Measurements from ENCODE around the gene RPS24.

RPS24 gene

DNA sequence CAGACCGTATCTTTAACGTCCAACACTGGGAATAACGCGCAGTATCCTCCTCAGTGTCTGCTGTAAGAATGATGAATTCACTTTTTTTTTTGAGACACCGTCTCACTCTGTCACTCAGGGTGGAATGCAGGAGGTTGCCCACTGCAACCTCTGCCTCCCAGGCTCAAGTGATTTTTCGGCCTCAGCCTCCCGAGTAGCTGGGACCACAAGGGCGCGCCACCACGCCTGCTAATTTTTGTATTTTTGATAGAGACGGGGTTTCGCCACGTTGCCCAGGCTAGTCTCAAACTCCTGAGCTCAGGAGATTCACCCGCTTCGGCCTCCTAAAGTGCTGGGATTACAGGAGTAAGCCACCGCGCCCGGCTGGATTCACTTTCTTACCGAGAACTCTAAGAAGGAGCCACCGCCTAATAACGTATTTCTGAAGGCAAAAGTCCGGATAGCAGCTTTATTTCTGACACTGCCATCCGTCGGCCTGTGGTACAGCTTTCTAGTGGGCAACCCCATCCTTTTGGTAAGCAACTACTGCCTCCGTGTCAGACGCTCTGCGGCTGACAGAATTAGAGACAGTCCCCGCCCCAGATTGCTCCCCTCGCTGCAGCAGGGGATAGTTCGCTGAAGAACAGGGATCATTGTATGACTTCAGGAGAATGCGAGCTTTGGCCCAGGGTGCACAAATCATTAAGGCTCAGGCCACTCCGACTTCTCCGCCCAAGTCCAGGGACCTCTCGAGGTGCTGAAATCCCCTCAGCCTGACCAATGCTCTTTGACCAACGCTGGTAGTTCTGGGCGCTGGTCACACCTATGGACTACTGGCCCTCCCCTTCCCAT is 5.0 kb upstream of the RPS24 start:
- DNase-seq, result no peak

GRCh38 chr10:78029269-78030226 is 4.1 kb upstream of the RPS24 start, which contains the start of gene POLR3A:
Gene POLR3A, minus strand, starts transcription at chr10:78029515. Its CDS starts 108 bp downstream, at chr10:78029407.
- peak; percentile 35 for DNase-seq

DNA sequence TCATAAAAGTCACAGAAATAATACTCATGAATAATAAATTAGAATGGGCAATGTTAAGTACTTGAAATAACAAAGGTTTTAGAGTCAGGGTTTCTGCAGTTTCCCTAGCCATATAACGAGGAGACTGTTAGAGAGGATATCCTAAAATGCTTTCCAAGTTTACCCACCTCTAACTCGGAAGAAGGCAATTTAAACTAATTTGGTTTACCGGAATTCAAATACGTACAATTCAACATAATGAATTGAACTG is 351 bp upstream of the RPS24 start:
- DNase-seq, result no peak

- DNase-seq, result no peak
Observed at GRCh38 chr10:78035025-78035424, 1.4 kb downstream of the RPS24 start.

DNA sequence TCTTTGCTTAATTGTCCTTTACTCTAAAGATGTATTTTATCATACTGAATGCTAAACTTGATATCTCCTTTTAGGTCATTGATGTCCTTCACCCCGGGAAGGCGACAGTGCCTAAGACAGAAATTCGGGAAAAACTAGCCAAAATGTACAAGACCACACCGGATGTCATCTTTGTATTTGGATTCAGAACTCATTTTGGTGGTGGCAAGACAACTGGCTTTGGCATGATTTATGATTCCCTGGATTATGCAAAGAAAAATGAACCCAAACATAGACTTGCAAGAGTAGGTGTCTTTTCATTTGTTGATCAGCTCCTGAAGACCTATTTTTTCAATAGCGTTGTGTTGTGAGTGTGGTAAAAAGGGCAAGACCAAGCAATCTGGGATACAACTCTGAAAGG is 1.8 kb downstream of the RPS24 start:
- DNase-seq, result no peak

DNA sequence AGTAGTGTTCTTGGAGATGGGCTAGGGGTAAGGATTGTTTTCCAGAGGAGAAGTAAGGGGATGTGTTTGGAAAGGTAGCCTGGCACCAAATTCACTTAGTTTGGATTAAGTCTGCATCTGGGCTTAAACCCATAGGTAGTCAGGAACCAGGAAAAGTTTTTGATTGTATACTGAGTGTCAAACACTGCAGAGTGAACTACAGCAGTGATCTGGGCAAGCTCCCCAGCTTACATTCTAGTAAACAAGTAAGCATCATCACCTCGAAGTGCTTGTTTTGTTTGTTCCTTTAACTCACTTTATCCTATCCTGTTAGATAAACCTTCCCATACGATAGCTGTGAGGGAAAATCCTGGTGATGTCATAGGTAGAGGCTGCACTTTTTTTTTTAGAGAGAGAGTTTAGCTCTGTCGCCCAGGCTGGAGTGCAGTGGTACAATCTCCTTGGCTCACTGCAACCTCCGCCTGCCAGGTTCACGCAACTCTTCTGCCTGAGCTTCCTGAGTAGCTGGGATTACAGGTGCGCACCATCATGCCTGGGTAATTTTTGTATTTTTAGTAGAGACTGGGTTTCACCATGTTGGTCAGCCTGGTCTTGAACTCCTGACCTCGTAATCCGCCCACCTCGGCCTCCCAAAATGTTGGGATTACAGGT is 2.4 kb downstream of the RPS24 start:
- DNase-seq, result no peak

- DNase-seq, result no peak
Observed at GRCh38 chr10:78038105-78038504, 4.4 kb downstream of the RPS24 start.

- no peak for DNase-seq
Observed at GRCh38 chr10:78038791-78039547, 5.3 kb downstream of the RPS24 start.

- no peak for DNase-seq
Observed at GRCh38 chr10:78039743-78040142, 6.1 kb downstream of the RPS24 start.

DNA sequence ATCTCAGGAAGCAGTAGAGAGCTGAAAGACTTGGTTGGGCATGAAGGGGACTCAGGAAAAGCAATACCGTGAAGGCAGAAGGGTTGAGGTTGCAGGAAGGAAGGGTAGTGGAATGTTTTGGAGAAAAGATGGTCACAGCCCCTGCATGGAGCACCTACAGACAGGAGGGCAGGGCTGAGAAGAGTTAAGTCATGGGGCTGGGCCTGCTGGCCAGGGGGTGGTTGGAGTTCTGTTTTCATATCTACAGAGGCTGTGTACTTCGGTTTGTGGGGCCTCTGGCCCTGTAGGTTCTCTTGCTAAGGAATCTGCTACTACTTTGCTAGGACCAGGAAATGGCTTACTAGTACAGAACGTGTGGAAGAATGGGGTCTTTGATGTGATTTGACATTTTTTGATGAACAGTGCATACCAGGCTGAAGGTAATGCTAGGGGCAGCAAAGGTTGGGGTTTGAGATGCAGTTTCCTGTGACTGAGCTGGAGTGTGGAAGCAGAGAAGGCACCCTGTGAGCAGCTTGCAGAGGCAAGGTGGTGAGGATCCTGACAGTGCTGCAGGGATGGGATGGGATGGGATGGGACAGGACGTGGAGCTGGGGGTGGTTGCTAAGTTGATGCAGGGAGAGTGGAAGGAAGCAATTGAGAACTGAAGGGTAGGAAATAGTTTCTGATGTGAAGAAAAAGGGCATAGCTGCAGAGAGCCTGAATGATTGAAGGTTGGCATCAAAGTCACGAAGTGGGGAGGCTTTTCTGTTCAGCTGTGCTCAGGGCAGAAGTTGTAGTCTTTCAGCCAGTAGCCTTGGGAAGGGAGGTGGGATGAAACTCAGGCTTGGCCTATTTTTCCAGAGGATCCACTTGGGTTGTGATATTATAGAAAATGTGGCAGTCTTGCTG is 7.8 kb downstream of the RPS24 start:
- DNase-seq, result no peak

- no peak for DNase-seq
Observed at GRCh38 chr10:78042058-78042751, 8.5 kb downstream of the RPS24 start.

DNA sequence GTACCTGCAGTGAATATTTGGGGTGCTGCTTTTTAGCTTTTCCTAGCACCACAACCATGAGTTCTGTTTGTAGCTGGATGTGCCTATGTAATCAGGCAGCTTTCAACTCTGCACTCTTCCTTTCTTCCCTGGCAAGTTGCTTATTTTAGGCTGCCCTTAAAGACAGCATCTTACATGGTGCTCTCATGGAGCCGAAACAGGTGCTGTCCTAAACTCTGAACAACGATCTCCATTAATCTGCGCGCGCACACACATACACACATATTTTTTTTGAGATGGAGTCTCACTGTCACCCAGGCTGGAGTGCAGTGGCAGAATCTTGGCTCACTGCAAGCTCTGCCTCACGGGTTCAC is 9.1 kb downstream of the RPS24 start:
- no peak for DNase-seq

DNA sequence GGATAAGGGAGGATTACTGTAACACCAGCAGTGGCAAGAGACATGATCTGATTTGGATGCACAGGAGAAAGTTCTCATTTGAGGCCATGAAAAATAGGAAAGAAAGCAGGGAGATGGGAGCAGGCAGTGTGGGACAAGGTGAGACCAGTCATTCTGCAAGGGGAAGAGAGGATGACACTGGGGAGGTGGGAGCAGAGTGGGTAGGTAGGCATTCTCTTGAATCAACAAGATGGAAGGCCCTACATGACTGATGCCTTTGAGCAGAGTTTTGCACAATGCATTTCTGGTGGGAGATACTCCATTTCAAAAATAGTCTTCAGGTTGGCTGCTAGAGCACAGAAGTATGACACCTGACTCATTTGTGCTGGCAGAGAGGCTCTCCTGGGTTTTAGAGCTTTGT is 10.5 kb downstream of the RPS24 start:
- no peak for DNase-seq

- no peak for DNase-seq
Observed at GRCh38 chr10:78044699-78045098, 11.0 kb downstream of the RPS24 start.

GRCh38 chr10:78045237-78045636 is 11.6 kb downstream of the RPS24 start:
- no peak for DNase-seq

GRCh38 chr10:78045856-78046255 is 12.2 kb downstream of the RPS24 start:
- no peak for DNase-seq

DNA sequence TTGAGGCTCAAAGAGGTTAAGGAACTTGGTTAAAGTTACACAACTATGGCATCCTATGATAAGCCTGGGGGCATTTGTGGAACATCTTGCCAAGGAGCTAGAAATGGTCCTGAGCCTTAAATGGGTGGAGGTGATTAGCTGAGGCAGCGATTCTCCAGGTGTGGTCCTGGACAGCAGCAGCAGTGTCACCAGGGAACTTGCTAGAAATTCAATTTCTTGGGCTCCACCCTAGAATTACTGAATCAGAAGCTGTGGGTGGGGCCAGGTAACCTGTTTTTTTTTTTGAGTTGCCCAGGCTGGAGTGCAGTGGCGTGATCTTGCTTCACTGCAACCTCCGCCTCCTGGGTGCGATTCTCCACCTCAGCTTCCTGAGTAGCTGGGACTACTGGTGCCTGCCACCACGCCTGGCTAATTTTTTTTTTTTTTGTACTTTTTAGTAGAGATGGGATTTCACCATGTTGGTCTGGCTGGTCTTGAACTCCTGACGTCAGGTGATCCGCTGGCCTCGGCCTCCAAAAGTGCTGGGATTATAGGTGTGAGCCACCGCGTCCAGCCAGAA is 13.1 kb downstream of the RPS24 start:
- DNase-seq, result no peak

DNA sequence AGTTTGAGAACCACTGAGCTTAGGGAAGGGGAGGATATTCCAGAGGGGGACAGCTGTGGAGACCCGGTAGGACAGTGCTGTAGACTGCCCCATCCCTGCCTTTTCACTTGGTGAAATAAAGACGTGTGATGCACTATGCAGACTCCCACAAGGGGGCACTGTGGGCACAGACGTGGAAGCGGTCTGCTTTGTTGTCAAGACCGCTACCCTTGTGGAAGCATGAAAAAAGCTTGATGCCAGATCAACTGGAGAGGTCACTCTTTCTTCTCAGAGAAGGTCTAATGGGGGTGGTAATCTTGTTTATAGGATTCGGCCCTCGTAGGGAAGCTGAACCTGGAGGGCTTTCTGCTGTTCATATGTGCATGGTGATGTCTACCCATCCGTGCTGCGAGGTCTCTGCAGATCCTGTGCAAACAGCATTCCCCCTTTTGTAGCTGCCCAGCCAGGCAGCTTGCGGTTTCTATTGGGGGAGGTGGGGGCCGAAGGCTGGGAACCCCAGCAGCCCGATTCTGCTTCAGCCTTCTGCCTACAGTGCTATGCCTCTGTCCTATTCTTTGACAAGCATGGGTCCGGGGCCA is 13.7 kb downstream of the RPS24 start:
- peak; percentile 7 for DNase-seq

- DNase-seq, result no peak
Observed at GRCh38 chr10:78049851-78050250, 16.2 kb downstream of the RPS24 start.

GRCh38 chr10:78053211-78053868 is 19.7 kb downstream of the RPS24 start:
- DNase-seq, result no peak

Measured in NCI-H2029 treated with DMSO at 0.1 percent for 48 hours (cell line).